ENCODE measurements around the gene PPP1R16B.

Gene PPP1R16B

GRCh38 chr20:38937000-38937399 lies 131.5 kb downstream of the PPP1R16B start:
- Histone ChIP-seq H3K27ac (no peak overlapping the region), H3K27me3 (no peaks in the 10 kb centered on the region), H3K9me3 (replicated peaks in 1 of 11) (no peaks in the 10 kb centered on the region), H3K4me2 (peak overlapping the region in 5 of 11 experiments; percentile 3 to 25 (median 18); a peak in 2 of 22 replicates), H4K20me1 (peaks cover 0 to 100% (median 99%) of the 10 kb centered on the region in 11 experiments; a peak in 18 of 22 replicates), H3K4me3 (no peak overlapping the region), H3K9ac (no peak overlapping the region), H3K4me1 (peaks cover 6 to 52% (median 26%) of the 10 kb centered on the region in 10 experiments; a peak in 18 of 20 replicates), H3K36me3 (peaks cover 9 to 100% (median 89%) of the 10 kb centered on the region in 11 experiments; a peak in 21 of 22 replicates)
- TF ChIP-seq Cebpa-rat (IDR thresholded peaks at IDR 0.05): no peak

- TF ChIP-seq Cebpa-rat (IDR thresholded peaks at IDR 0.05): 0 out of 22 replicates have a peak, but pooled peaks of 1 of the 11 experiments have one; percentile 20
- peaks cover 6 to 42% (median 20%) of the 10 kb centered on the region in 10 experiments; a peak in 18 of 20 replicates for H3K4me1 ChIP-seq
- H4K20me1 ChIP-seq: peaks cover 0 to 100% (median 88%) of the 10 kb centered on the region in 11 experiments; a peak in 18 of 22 replicates
- H3K9ac ChIP-seq: no peak overlapping the region
- H3K27me3 ChIP-seq: no peaks in the 10 kb centered on the region
- no peak overlapping the region for H3K4me3 ChIP-seq
- peak overlapping the region in 3 of 11 experiments; percentile 3 to 18 (median 13); a peak in 4 of 22 replicates for H3K4me2 ChIP-seq
- no peak overlapping the region for H3K27ac ChIP-seq
- H3K9me3 ChIP-seq (replicated peaks in 1 of 11): no peaks in the 10 kb centered on the region
- H3K36me3 ChIP-seq: peaks cover 14 to 100% (median 90%) of the 10 kb centered on the region in 11 experiments; a peak in 21 of 22 replicates
These were observed 132.5 kb downstream of the PPP1R16B start for GRCh38 chr20:38937978-38938473.

- Histone ChIP-seq H4K20me1 (peaks cover 0 to 99% (median 77%) of the 10 kb centered on the region in 11 experiments; a peak in 18 of 22 replicates), H3K4me1 (peaks cover 6 to 39% (median 20%) of the 10 kb centered on the region in 10 experiments; a peak in 17 of 20 replicates), H3K27ac (no peak overlapping the region), H3K4me2 (no peak overlapping the region), H3K36me3 (peaks cover 14 to 100% (median 92%) of the 10 kb centered on the region in 11 experiments; a peak in 21 of 22 replicates), H3K27me3 (no peaks in the 10 kb centered on the region), H3K9ac (no peak overlapping the region), H3K9me3 (replicated peaks in 1 of 11) (no peaks in the 10 kb centered on the region), H3K4me3 (no peak overlapping the region)
- TF ChIP-seq Cebpa-rat (IDR thresholded peaks at IDR 0.05): no peak
These were observed 134.2 kb downstream of the PPP1R16B start for GRCh38 chr20:38939686-38940085.

GRCh38 chr20:38940644-38941043 lies 135.1 kb downstream of the PPP1R16B start:
- Histone ChIP-seq H3K9ac (no peak overlapping the region), H3K27me3 (no peaks in the 10 kb centered on the region), H3K9me3 (replicated peaks in 1 of 11) (no peaks in the 10 kb centered on the region), H3K4me1 (peaks cover 6 to 39% (median 19%) of the 10 kb centered on the region in 10 experiments; a peak in 17 of 20 replicates), H3K27ac (no peak overlapping the region), H3K4me2 (no peak overlapping the region), H4K20me1 (peaks cover 0 to 95% (median 68%) of the 10 kb centered on the region in 11 experiments; a peak in 18 of 22 replicates), H3K4me3 (no peak overlapping the region), H3K36me3 (peaks cover 14 to 98% (median 96%) of the 10 kb centered on the region in 11 experiments; a peak in 21 of 22 replicates)
- TF ChIP-seq Cebpa-rat (IDR thresholded peaks at IDR 0.05): no peak

- H4K20me1 ChIP-seq: peaks cover 0 to 93% (median 60%) of the 10 kb centered on the region in 11 experiments; a peak in 18 of 22 replicates
These were observed 136.4 kb downstream of the PPP1R16B start for GRCh38 chr20:38941726-38942389.

GRCh38 chr20:38945012-38945411 lies 139.5 kb downstream of the PPP1R16B start:
- Histone ChIP-seq H3K9ac (no peak overlapping the region), H3K4me3 (no peak overlapping the region), H3K27me3 (no peaks in the 10 kb centered on the region), H3K27ac (no peak overlapping the region), H3K9me3 (replicated peaks in 1 of 11) (no peaks in the 10 kb centered on the region), H3K4me2 (no peak overlapping the region), H3K4me1 (no peaks in the 10 kb centered on the region), H3K36me3 (peaks cover 21 to 98% (median 97%) of the 10 kb centered on the region in 11 experiments; a peak in 21 of 22 replicates), H4K20me1 (peaks cover 0 to 81% (median 41%) of the 10 kb centered on the region in 11 experiments; a peak in 18 of 22 replicates)
- no peak for TF ChIP-seq Cebpa-rat (IDR thresholded peaks at IDR 0.05)

More at GRCh38 chr20:38941726-38942389, 136.4 kb downstream of the PPP1R16B start:
- peaks cover 14 to 98% (median 97%) of the 10 kb centered on the region in 11 experiments; a peak in 21 of 22 replicates for H3K36me3 ChIP-seq
- no peaks in the 10 kb centered on the region for H3K27me3 ChIP-seq
- H3K9me3 ChIP-seq (replicated peaks in 1 of 11): no peaks in the 10 kb centered on the region
- H3K27ac ChIP-seq: no peak overlapping the region
- H3K9ac ChIP-seq: no peak overlapping the region
- H3K4me2 ChIP-seq: no peak overlapping the region
- no peak overlapping the region for H3K4me3 ChIP-seq
- peaks cover 0 to 27% (median 12%) of the 10 kb centered on the region in 10 experiments; a peak in 11 of 20 replicates for H3K4me1 ChIP-seq
- no peak for TF ChIP-seq Cebpa-rat (IDR thresholded peaks at IDR 0.05)

GRCh38 chr20:38946836-38947235 lies 141.3 kb downstream of the PPP1R16B start:
- Histone ChIP-seq H3K27me3 (no peaks in the 10 kb centered on the region), H3K9ac (no peak overlapping the region), H4K20me1 (peaks cover 0 to 76% (median 27%) of the 10 kb centered on the region in 11 experiments; a peak in 13 of 22 replicates), H3K9me3 (replicated peaks in 1 of 11) (no peaks in the 10 kb centered on the region), H3K4me1 (no peaks in the 10 kb centered on the region), H3K4me2 (no peak overlapping the region), H3K36me3 (peaks cover 14 to 98% (median 97%) of the 10 kb centered on the region in 11 experiments; a peak in 21 of 22 replicates), H3K4me3 (no peak overlapping the region), H3K27ac (no peak overlapping the region)
- no peak for TF ChIP-seq Cebpa-rat (IDR thresholded peaks at IDR 0.05)

GRCh38 chr20:38947931-38948362 lies 142.4 kb downstream of the PPP1R16B start:
- H3K36me3 ChIP-seq: peaks cover 8 to 98% (median 97%) of the 10 kb centered on the region in 11 experiments; a peak in 20 of 22 replicates
- H3K4me3 ChIP-seq: no peak overlapping the region
- H3K9ac ChIP-seq: no peak overlapping the region
- H3K27ac ChIP-seq: no peak overlapping the region
- H3K4me1 ChIP-seq: no peaks in the 10 kb centered on the region
- H4K20me1 ChIP-seq: peaks cover 0 to 72% (median 20%) of the 10 kb centered on the region in 11 experiments; a peak in 11 of 22 replicates
- no peaks in the 10 kb centered on the region for H3K27me3 ChIP-seq
- no peak for TF ChIP-seq Cebpa-rat (IDR thresholded peaks at IDR 0.05)
- no peak overlapping the region for H3K4me2 ChIP-seq
- H3K9me3 ChIP-seq (replicated peaks in 1 of 11): no peaks in the 10 kb centered on the region

GRCh38 chr20:38950254-38950653 lies 144.8 kb downstream of the PPP1R16B start:
- H3K9me3 ChIP-seq (replicated peaks in 1 of 11): no peaks in the 10 kb centered on the region
- TF ChIP-seq Cebpa-rat (IDR thresholded peaks at IDR 0.05): no peak
- H3K27me3 ChIP-seq: no peaks in the 10 kb centered on the region
- H3K9ac ChIP-seq: no peak overlapping the region
- H3K27ac ChIP-seq: no peak overlapping the region
- H4K20me1 ChIP-seq: peaks cover 0 to 51% (median 19%) of the 10 kb centered on the region in 11 experiments; a peak in 9 of 22 replicates
- no peak overlapping the region for H3K4me2 ChIP-seq
- H3K36me3 ChIP-seq: peaks cover 11 to 95% (median 94%) of the 10 kb centered on the region in 11 experiments; a peak in 21 of 22 replicates
- H3K4me1 ChIP-seq: no peaks in the 10 kb centered on the region
- H3K4me3 ChIP-seq: no peak overlapping the region
